Vagina (tissue), 2 donors: ENCODE measurements around the gene PGAM1. TPM values are rescaled to one million over a fixed set of nuclear protein-coding genes. Genes with fewer than 3 reads are reported as not detected.

Experiments used
- DNase-seq, 2 donors: peaks; one replicate each; pipeline ENCODE4 v3.0.0-alpha.2; 2017; ENCODE audit errors: extremely low spot score in 2 of 2
- H3K27ac ChIP-seq: fragments of 200-600 bp; sonication (generic); one replicate; pipeline ENCODE4 v1.5.1; 2019
- H3K27me3 ChIP-seq: fragments of 200-600 bp; sonication (generic); one replicate; pipeline ENCODE4 v1.5.1; 2019
- H3K36me3 ChIP-seq, 2 donors: fragments of 200-600 bp; sonication (generic); one replicate each; pipeline ENCODE4 v1.5.1; 2017 to 2019
- H3K4me1 ChIP-seq: fragments of 200-600 bp; sonication (generic); one replicate; pipeline ENCODE4 v1.5.1; 2019
- H3K4me3 ChIP-seq, 2 donors: fragments of 200-600 bp; sonication (generic); 1 replicate in 1 of 2; 2 replicates in 1 of 2; pipeline ENCODE4 v1.5.1; 2016 to 2019
- H3K9me3 ChIP-seq: fragments of 200-600 bp; sonication (generic); one replicate; pipeline ENCODE4 v1.5.1; 2019
- POLR2A ChIP-seq, 2 donors: fragments of 450-650 bp; IDR thresholded peaks; one replicate each; pipeline ENCODE4 v1.6.1; 2017; ENCODE audit warnings: antibody characterized with exemption in 2 of 2, mild to moderate bottlenecking in 2 of 2, moderate library complexity in 2 of 2
- POLR2AphosphoS5 ChIP-seq, 2 donors: sonication (generic); formaldehyde crosslinking; IDR thresholded peaks; one replicate each; pipeline ENCODE4 v1.9.0; 2017; ENCODE audit warnings: antibody characterized with exemption in 2 of 2, mild to moderate bottlenecking in 2 of 2, low read depth in 1 of 2; ENCODE audit not compliant: insufficient read depth in 1 of 2
- intact Hi-C: fragments of 100-400 bp; cut with DNase I; formaldehyde crosslinking; loops from one replicate; pipeline ENCODE4 v1.15.1; 2023
- total RNA-seq: library from RNA; depleted of rRNA; stranded (reverse); fragments of >200 nt; gene quantifications from one replicate; pipeline ENCODE4 v1.2.3, GENCODE V29; 2016
- TF ChIP-seq, protein P1 (sequence below), 3 experiments: fragments of 450-650 bp in 2 of 3; fragments of 200-600 bp in 1 of 3; sonication (generic) in 1 of 3; IDR thresholded peaks; one replicate each; pipeline ENCODE4 v1.5.1; 2017 to 2019; ENCODE audit warnings: antibody characterized with exemption in 3 of 3, mild to moderate bottlenecking in 2 of 3, moderate library complexity in 2 of 3

The PGAM1 gene
- total RNA-seq, 1 donor from 2014 or later = 224 TPM

DNA sequence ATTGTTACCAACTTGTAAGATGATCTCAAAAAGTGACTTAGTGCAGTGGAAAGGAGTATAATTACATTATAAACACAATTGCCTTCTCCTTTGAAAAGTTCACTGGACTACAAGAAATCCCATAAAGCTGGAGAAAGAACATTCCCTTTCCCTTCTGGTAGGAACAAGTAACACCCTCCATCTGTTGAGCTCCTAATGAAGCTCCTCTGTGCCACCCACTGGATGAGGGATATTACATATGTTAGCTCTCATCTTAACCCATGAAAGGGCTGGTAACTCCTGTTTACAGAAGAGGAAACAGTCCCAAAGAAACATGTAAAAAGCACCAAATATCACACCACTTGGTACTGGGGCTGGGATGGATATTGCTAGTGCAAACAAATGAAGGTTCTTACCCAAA is 8.1 kb downstream of the PGAM1 start:
- peaks cover 3% of the 10 kb centered on the region for H3K4me1 ChIP-seq
- H3K27ac ChIP-seq = no peak overlapping the region
- H3K27me3 ChIP-seq = no peaks in the 10 kb centered on the region
- H3K36me3 ChIP-seq = peaks cover 0 to 56% of the 10 kb centered on the region in 2 donors
- intact Hi-C loops = no loop called here
- H3K9me3 ChIP-seq = no peaks in the 10 kb centered on the region
- no peak overlapping the region for H3K4me3 ChIP-seq
- TF ChIP-seq, protein P1, sequence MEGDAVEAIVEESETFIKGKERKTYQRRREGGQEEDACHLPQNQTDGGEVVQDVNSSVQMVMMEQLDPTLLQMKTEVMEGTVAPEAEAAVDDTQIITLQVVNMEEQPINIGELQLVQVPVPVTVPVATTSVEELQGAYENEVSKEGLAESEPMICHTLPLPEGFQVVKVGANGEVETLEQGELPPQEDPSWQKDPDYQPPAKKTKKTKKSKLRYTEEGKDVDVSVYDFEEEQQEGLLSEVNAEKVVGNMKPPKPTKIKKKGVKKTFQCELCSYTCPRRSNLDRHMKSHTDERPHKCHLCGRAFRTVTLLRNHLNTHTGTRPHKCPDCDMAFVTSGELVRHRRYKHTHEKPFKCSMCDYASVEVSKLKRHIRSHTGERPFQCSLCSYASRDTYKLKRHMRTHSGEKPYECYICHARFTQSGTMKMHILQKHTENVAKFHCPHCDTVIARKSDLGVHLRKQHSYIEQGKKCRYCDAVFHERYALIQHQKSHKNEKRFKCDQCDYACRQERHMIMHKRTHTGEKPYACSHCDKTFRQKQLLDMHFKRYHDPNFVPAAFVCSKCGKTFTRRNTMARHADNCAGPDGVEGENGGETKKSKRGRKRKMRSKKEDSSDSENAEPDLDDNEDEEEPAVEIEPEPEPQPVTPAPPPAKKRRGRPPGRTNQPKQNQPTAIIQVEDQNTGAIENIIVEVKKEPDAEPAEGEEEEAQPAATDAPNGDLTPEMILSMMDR (IDR thresholded peaks at IDR 0.05) = no peak
- TF ChIP-seq POLR2AphosphoS5 (IDR thresholded peaks at IDR 0.05; ENCODE audit: insufficient read depth in 1 of 2, low read depth in 1 of 2) (no peak), POLR2A (IDR thresholded peaks at IDR 0.05) (no peak)
- DNase-seq = no peak

GRCh38 chr10:97434557-97434956 is 8.6 kb downstream of the PGAM1 start:
- no peaks in the 10 kb centered on the region for H3K4me1 ChIP-seq
- H3K9me3 ChIP-seq = no peaks in the 10 kb centered on the region
- H3K27ac ChIP-seq = no peak overlapping the region
- TF ChIP-seq, protein P1 (IDR thresholded peaks at IDR 0.05) = no peak
- TF ChIP-seq POLR2AphosphoS5 (IDR thresholded peaks at IDR 0.05; ENCODE audit: insufficient read depth in 1 of 2, low read depth in 1 of 2) (no peak), POLR2A (IDR thresholded peaks at IDR 0.05) (no peak)
- DNase-seq = no peak
- intact Hi-C loops = no loop called here
- peaks cover 0 to 61% of the 10 kb centered on the region in 2 donors for H3K36me3 ChIP-seq
- no peaks in the 10 kb centered on the region for H3K27me3 ChIP-seq
- H3K4me3 ChIP-seq = no peak overlapping the region

DNA sequence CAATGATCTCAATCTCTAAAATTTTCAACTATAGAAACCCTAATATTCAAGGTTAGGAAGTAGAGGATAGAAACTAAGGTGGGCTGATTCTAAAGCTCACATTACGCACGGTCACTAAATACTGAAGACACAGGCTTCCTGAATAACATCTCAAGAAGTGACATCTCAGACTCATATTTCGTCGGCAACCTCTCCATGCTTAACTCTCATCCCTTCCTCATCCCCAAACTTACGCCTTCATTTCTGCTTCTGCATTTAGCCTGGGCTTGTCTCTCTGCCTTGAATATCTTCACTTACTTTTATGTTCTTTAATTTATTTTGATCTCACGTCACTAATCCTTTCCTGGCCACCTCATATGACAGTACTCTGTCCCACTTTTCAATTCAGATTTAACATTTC is 9.2 kb downstream of the PGAM1 start:
- no peaks in the 10 kb centered on the region for H3K4me1 ChIP-seq
- H3K27ac ChIP-seq = no peak overlapping the region
- no peak overlapping the region for H3K4me3 ChIP-seq
- no peak for DNase-seq
- TF ChIP-seq, protein P1 (IDR thresholded peaks at IDR 0.05) = no peak
- TF ChIP-seq POLR2A (IDR thresholded peaks at IDR 0.05) = no peak
- TF ChIP-seq POLR2AphosphoS5 (IDR thresholded peaks at IDR 0.05; ENCODE audit: insufficient read depth in 1 of 2, low read depth in 1 of 2) = no peak
- no peaks in the 10 kb centered on the region for H3K9me3 ChIP-seq
- intact Hi-C loops = no loop called here
- H3K27me3 ChIP-seq = no peaks in the 10 kb centered on the region
- peaks cover 0 to 61% of the 10 kb centered on the region in 2 donors for H3K36me3 ChIP-seq

- H3K4me3 ChIP-seq = no peak overlapping the region
- H3K36me3 ChIP-seq = peaks cover 0 to 38% of the 10 kb centered on the region in 2 donors
- DNase-seq = no peak
- no peaks in the 10 kb centered on the region for H3K9me3 ChIP-seq
- TF ChIP-seq POLR2A (IDR thresholded peaks at IDR 0.05) (no peak), POLR2AphosphoS5 (IDR thresholded peaks at IDR 0.05; ENCODE audit: insufficient read depth in 1 of 2, low read depth in 1 of 2) (no peak)
- TF ChIP-seq, protein P1 (IDR thresholded peaks at IDR 0.05) = no peak
- intact Hi-C loops = no loop called here
- no peak overlapping the region for H3K27ac ChIP-seq
- H3K4me1 ChIP-seq = peaks cover 23% of the 10 kb centered on the region
- H3K27me3 ChIP-seq = no peaks in the 10 kb centered on the region
Observed at GRCh38 chr10:97442277-97442676, 16.3 kb downstream of the PGAM1 start.

DNA sequence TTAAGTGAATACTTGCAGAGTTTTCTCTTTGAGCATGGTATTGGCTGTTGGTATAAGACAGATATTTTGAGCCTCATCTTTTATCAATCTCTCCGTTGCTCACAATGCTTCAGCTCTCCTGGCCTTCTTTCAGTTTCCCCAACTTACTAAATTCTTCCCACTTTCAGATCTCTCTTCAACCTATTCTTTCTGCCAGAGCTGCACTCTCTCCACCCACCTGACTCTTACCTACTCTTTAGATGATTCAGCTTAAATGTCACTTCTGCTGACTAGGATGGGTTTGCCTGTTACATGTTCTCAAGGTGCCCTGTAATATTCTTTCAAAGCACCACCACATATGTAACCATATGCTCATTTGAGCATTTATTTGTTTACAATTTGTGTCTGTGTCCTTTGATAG is 18.2 kb downstream of the PGAM1 start:
- Histone ChIP-seq H3K4me1 (peaks cover 40% of the 10 kb centered on the region), H3K27me3 (no peaks in the 10 kb centered on the region), H3K4me3 (no peak overlapping the region), H3K9me3 (no peaks in the 10 kb centered on the region), H3K36me3 (peaks cover 0 to 27% of the 10 kb centered on the region in 2 donors), H3K27ac (no peak overlapping the region)
- no peak for DNase-seq
- TF ChIP-seq, protein P1 (IDR thresholded peaks at IDR 0.05) = no peak
- TF ChIP-seq POLR2AphosphoS5 (IDR thresholded peaks at IDR 0.05; ENCODE audit: insufficient read depth in 1 of 2, low read depth in 1 of 2) = no peak
- TF ChIP-seq POLR2A (IDR thresholded peaks at IDR 0.05) = no peak
- intact Hi-C loops = no loop called here
